Activated B cell treated with CpG ODN at 0.5 μM for 24 hours (primary cell): ENCODE measurements around the gene FCSK. TPM values are rescaled to one million over a fixed set of nuclear protein-coding genes. Genes with fewer than 3 reads are reported as not detected.
"Not testable (repeated sequence)": the region's sequence is repeated elsewhere in the genome, so short reads cannot be mapped to it uniquely, and the experiment has no call there.

ENCODE experiments used
- ATAC-seq: fragments of 200-7000 bp; cut with Tn5 transposase; one replicate; pipeline ENCODE4 v1.10.0; 2021; ENCODE audit warnings: low read depth, mild to moderate bottlenecking, moderate library complexity
- CTCF ChIA-PET: fragments of 350-600 bp; sonication (Branson Sonifier 250); formaldehyde crosslinking; loops from one replicate; lab custom pipeline; 2021; ENCODE audit warnings: antibody characterized with exemption; lab: Charles Lee
- POLR2A ChIA-PET: fragments of 350-600 bp; sonication (Branson Sonifier 250); formaldehyde crosslinking; loops from one replicate; lab custom pipeline; 2021; ENCODE audit warnings: antibody characterized with exemption; lab: Charles Lee
- DNase-seq: peaks from one replicate; pipeline ENCODE4 v3.0.0; 2022
- H3K27ac Mint-ChIP-seq: one replicate; pipeline ENCODE4 v1.8.0; 2020; ENCODE audit warnings: mixed read lengths
- H3K27me3 Mint-ChIP-seq: one replicate; pipeline ENCODE4 v1.8.0; 2021; ENCODE audit warnings: mixed read lengths
- H3K36me3 Mint-ChIP-seq: one replicate; pipeline ENCODE4 v1.8.0; 2021; ENCODE audit warnings: low read depth, mixed read lengths
- H3K4me1 Mint-ChIP-seq: one replicate; pipeline ENCODE4 v1.8.0; 2021; ENCODE audit warnings: mixed read lengths
- H3K4me3 Mint-ChIP-seq: one replicate; pipeline ENCODE4 v1.8.0; 2020; ENCODE audit warnings: mild to moderate bottlenecking, mixed read lengths
- H3K9me3 Mint-ChIP-seq: one replicate; pipeline ENCODE4 v1.8.0; 2020; ENCODE audit warnings: mixed read lengths
- intact Hi-C: fragments of 100-400 bp; cut with micrococcal nuclease; formaldehyde crosslinking; loops from one replicate; pipeline ENCODE4 v1.15.1; 2024
- total RNA-seq: library from RNA; stranded (reverse); gene quantifications from 2 replicates; pipeline ENCODE4 v1.2.3, GENCODE V29; 2022
- TF ChIP-seq, protein P1 (sequence below): fragments of 200-600 bp; IDR thresholded peaks from one replicate; pipeline ENCODE4 v1.8.0; 2022; ENCODE audit warnings: antibody characterized with exemption, mild to moderate bottlenecking

Gene FCSK
- total RNA-seq, 1 donor from 2014 or later = 21.4 TPM

DNA sequence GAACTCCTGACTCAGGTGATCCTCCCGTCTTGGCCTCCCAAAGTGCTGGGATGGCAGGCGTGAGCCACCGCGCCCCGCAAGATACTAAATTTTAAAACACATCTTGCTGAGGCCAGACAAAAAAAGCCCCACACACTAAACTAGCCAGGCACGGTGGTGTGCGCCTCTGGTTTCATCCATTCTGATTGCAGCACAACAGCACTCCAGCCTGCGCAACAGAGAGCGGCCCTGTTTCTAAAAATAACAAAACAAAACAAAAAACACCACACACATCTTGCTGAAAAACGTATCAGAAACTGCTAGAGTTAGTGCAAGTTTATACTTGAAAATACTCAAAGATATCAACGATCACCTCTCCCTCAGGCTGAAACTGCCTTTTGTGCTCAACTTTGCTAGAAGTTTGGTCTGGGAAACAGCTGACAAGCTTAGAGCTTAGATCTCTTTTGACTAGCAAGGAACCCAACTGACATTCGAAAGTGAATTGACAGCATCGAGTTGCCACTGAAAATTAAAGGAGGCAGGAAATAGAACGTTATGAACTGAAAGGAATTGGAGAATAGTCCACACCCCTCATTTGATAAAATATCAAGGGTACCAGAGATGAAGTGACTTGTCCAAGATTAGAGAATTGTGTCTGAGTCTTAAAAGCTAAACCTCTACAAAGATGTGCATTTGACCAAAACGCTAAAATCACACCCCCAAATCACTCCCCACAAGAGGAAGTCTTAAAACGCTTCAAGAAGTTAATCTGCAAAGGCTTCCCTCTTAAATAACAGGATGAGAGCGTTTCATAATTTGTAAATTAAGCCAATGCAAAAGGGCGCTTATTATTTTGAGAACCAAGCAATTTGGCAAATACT, 68.1 kb downstream of the FCSK start:
- Mint-ChIP-seq H3K27me3 (no peaks in the 10 kb centered on the region), H3K4me3 (peak overlapping the region; percentile 99), H3K36me3 (peaks cover 40% of the 10 kb centered on the region), H3K4me1 (peaks cover 52% of the 10 kb centered on the region), H3K9me3 (no peaks in the 10 kb centered on the region), H3K27ac (peak overlapping the region; percentile 99)
- TF ChIP-seq, protein P1, sequence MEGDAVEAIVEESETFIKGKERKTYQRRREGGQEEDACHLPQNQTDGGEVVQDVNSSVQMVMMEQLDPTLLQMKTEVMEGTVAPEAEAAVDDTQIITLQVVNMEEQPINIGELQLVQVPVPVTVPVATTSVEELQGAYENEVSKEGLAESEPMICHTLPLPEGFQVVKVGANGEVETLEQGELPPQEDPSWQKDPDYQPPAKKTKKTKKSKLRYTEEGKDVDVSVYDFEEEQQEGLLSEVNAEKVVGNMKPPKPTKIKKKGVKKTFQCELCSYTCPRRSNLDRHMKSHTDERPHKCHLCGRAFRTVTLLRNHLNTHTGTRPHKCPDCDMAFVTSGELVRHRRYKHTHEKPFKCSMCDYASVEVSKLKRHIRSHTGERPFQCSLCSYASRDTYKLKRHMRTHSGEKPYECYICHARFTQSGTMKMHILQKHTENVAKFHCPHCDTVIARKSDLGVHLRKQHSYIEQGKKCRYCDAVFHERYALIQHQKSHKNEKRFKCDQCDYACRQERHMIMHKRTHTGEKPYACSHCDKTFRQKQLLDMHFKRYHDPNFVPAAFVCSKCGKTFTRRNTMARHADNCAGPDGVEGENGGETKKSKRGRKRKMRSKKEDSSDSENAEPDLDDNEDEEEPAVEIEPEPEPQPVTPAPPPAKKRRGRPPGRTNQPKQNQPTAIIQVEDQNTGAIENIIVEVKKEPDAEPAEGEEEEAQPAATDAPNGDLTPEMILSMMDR = no peak
- POLR2A ChIA-PET = interaction anchor here (0.5 to 3.5 kb wide), 18 partner anchors 8 to 959 kb away, joined by 3 to 26 read pairs (median 4); partner anchors contain the start of genes AARS1, DDX19A and ST3GAL2
- DNase-seq (no peak), ATAC-seq (no peak)
- CTCF ChIA-PET = interaction anchor here (1.1 to 1.6 kb wide), 4 partner anchors 93 to 153 kb away, joined by 3 to 4 read pairs (median 3); no protein-coding TSS in a partner anchor
- intact Hi-C loops = loop anchor here (1.0 to 10.0 kb wide), 10 partner anchors 68 to 1208 kb away; partner anchors contain the start of genes AARS1, CMTR2, DDX19A and EXOSC6

DNA sequence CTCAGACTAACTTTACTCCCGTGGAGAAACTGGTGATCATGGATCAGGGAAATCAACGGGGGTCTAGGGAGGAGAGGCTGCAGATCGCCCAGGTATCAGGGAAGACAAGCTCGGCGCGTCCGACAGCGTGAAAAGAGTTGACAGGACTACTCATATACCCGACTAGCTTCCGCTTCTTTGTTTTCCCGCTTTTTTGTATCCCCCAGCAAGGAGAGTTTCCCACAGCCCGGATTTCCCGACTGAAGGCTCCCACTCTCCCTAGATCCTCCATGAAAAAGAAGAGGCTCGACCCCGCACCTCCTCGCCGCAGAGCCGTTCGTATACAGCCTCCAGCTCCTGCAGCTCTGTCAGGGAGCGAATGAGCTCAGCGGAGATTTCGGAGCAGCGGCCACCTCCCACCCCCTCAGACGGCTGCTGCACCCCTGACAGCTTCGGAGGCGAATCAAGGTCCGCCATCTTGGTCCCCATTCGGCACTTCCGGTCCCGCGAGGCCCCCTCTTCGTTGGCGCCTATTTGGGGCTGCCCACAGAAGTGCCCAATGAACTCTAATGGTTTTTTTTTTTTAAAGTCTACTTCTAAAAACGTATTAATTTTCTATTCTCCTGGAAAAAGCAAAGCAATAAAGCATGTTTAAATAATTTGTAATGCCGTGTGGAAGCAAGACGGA, 68.8 kb downstream of the FCSK start, which contains the start of gene COG4:
COG4 (minus strand) TSS at position 479 of the 667 bp plus-strand sequence; CDS start at position 468, 11 bp downstream.
- Mint-ChIP-seq H3K9me3 (no peaks in the 10 kb centered on the region), H3K4me1 (peaks cover 53% of the 10 kb centered on the region), H3K4me3 (peak within 1 kb of the TSS; percentile 99), H3K36me3 (peaks cover 36% of the 10 kb centered on the region), H3K27me3 (no peaks in the 10 kb centered on the region), H3K27ac (peak within 1 kb of the TSS; percentile 99)
- CTCF ChIA-PET = interaction anchor here (1.1 to 1.2 kb wide), 3 partner anchors 94 to 153 kb away, joined by 3 to 4 read pairs (median 3); no protein-coding TSS in a partner anchor
- POLR2A ChIA-PET = interaction anchor here (0.5 to 3.5 kb wide), 17 partner anchors 9 to 960 kb away, joined by 3 to 26 read pairs (median 5); partner anchors contain the start of genes AARS1, DDX19A and ST3GAL2
- TF ChIP-seq, protein P1 = no peak
- DNase-seq = peak; percentile 80
- intact Hi-C loops = loop anchor here (1.0 to 10.0 kb wide), 10 partner anchors 69 to 1208 kb away; partner anchors contain the start of genes AARS1, CMTR2, DDX19A and EXOSC6
- ATAC-seq = peak; percentile 85

DNA sequence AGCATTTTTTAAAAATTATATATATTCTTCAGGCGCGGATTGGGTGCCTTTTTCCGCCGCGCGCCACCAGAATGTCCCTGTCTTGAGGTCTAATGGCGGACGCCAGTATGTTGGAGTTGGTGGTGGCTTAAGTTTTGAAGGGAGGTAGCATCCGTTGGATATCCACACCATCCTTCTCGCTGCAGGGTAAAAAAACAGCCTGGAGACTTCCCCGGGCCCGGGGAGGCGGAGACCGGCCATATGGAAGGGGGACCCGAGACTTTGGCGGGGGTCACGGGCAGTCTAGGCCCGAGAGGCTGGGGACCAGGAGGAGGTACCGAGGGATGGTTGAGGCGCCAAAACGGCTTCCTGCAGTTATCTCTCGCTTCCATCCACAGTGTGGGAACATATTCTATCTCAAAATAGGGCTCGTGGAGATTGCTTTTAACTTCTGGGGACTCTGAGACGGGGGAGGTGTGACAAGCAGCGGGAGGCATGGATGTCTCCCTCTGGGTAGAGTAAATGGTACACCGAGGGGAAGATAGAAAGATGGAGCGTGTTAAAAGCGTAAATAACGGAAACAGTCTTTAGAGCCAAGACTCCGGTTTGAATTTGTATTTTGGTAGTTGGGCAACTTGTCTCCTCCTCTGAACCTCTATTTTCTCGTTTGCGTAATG, 69.5 kb downstream of the FCSK start, which contains the start of gene SF3B3:
SF3B3 (plus strand) TSS at position 74 of the 656 bp plus-strand sequence. CDS start 2,841 bp downstream, outside the sequence.
- peaks cover 56% of the 10 kb centered on the region for H3K4me1 Mint-ChIP-seq
- CTCF ChIA-PET = interaction anchor here (0.9 to 1.7 kb wide), 4 partner anchors 15 to 154 kb away, joined by 3 to 7 read pairs (median 4); no protein-coding TSS in a partner anchor
- peaks cover 42% of the 10 kb centered on the region for H3K36me3 Mint-ChIP-seq

DNA sequence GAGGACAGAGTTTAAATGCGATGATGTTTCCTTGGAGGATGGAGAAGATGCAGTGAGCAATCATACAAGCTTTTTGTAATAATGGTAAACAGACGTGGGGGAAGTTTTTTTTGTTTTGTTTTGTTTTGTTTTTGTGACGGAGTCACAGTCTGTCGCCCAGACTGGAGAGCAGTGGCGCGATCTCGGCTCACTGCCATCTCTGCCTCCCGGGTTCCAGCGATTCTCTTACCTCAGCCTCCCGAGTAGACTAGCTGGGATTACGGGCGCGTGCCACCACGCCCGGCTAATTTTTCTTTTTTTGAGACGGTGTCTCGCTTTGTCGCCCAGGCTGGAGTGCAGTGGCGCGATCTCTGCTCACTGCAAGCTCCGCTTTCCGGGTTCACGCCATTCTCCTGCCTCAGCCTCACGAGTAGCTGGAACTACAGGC, 70.0 kb downstream of the FCSK start:
- H3K9me3 Mint-ChIP-seq, H3K27me3 Mint-ChIP-seq: not testable (repeated sequence)
- ATAC-seq (peak; percentile 11), DNase-seq (peak; percentile 30)
- Mint-ChIP-seq H3K36me3 (peaks cover 48% of the 10 kb centered on the region), H3K27ac (peak overlapping the region; percentile 99), H3K4me1 (peaks cover 62% of the 10 kb centered on the region), H3K4me3 (peak overlapping the region; percentile 99)
- POLR2A ChIA-PET = interaction anchor here (0.6 to 3.5 kb wide), 9 partner anchors 24 to 835 kb away, joined by 3 to 28 read pairs (median 8); partner anchors contain the start of genes AARS1, DDX19A, DDX19B and EXOSC6
- intact Hi-C loops = loop anchor here (5.0 to 10.0 kb wide), 2 partner anchors 763 to 1210 kb away; partner anchors contain the start of genes CMTR2 and VPS4A
- CTCF ChIA-PET = interaction anchor here (0.7 to 1.7 kb wide), 3 partner anchors 16 to 155 kb away, joined by 3 to 7 read pairs (median 4); no protein-coding TSS in a partner anchor

More for the DNA sequence above, 69.5 kb downstream of the FCSK start, which contains the start of gene SF3B3:
- DNase-seq = peak; percentile 73
- H3K27ac Mint-ChIP-seq = peak within 1 kb of the TSS; percentile 99
- H3K9me3 Mint-ChIP-seq = no peaks in the 10 kb centered on the region
- POLR2A ChIA-PET = interaction anchor here (0.6 to 3.5 kb wide), 14 partner anchors 23 to 272 kb away, joined by 3 to 28 read pairs (median 6); partner anchors contain the start of genes AARS1, DDX19A, DDX19B and EXOSC6
- TF ChIP-seq, protein P1 = no peak
- ATAC-seq = peak; percentile 71
- no peaks in the 10 kb centered on the region for H3K27me3 Mint-ChIP-seq
- peak within 1 kb of the TSS; percentile 99 for H3K4me3 Mint-ChIP-seq
- intact Hi-C loops = loop anchor here (1.0 to 10.0 kb wide), 10 partner anchors 70 to 1209 kb away; partner anchors contain the start of genes AARS1, CMTR2, DDX19A and EXOSC6
